ENCODE results near the gene PTPRC.

Gene PTPRC

GRCh38 chr1:198700016-198700392 lies 61.2 kb downstream of the PTPRC start:
- in situ Hi-C loops (cut with MboI; ENCODE audit: low sequenced_read_pairs): loop anchor here (25.0 kb wide), 1 partner anchor 1163 kb away; no protein-coding TSS in a partner anchor

- in situ Hi-C loops (cut with MboI; ENCODE audit: low sequenced_read_pairs): loop anchor here (25.0 kb wide), 1 partner anchor 1163 kb away; no protein-coding TSS in a partner anchor
These were observed 61.6 kb downstream of the PTPRC start for GRCh38 chr1:198700396-198700795.

GRCh38 chr1:198701250-198701649 lies 62.4 kb downstream of the PTPRC start:
- in situ Hi-C loops (cut with MboI; ENCODE audit: low sequenced_read_pairs): loop anchor here (25.0 kb wide), 1 partner anchor 1164 kb away; no protein-coding TSS in a partner anchor

GRCh38 chr1:198701766-198702539 lies 63.1 kb downstream of the PTPRC start:
- in situ Hi-C loops (cut with MboI; ENCODE audit: low sequenced_read_pairs): loop anchor here (25.0 kb wide), 1 partner anchor 1165 kb away; no protein-coding TSS in a partner anchor

- in situ Hi-C loops (cut with MboI; ENCODE audit: low sequenced_read_pairs): loop anchor here (25.0 kb wide), 1 partner anchor 1172 kb away; no protein-coding TSS in a partner anchor
These were observed 70.1 kb downstream of the PTPRC start for GRCh38 chr1:198708761-198709525.

- in situ Hi-C loops (cut with MboI; ENCODE audit: low sequenced_read_pairs): loop anchor here (25.0 kb wide), 1 partner anchor 1175 kb away; no protein-coding TSS in a partner anchor
These were observed 73.0 kb downstream of the PTPRC start for GRCh38 chr1:198711837-198712236.

- in situ Hi-C loops (cut with MboI; ENCODE audit: low sequenced_read_pairs): loop anchor here (25.0 kb wide), 1 partner anchor 1176 kb away; no protein-coding TSS in a partner anchor
These were observed 74.2 kb downstream of the PTPRC start for GRCh38 chr1:198713081-198713480.

GRCh38 chr1:198714271-198714670 lies 75.4 kb downstream of the PTPRC start:
- in situ Hi-C loops (cut with MboI; ENCODE audit: low sequenced_read_pairs): loop anchor here (25.0 kb wide), 1 partner anchor 1177 kb away; no protein-coding TSS in a partner anchor

- in situ Hi-C loops (cut with MboI; ENCODE audit: low sequenced_read_pairs): loop anchor here (25.0 kb wide), 1 partner anchor 1179 kb away; no protein-coding TSS in a partner anchor
These were observed 77.2 kb downstream of the PTPRC start for GRCh38 chr1:198716051-198716450.

GRCh38 chr1:198717510-198717909 lies 78.7 kb downstream of the PTPRC start:
- in situ Hi-C loops (cut with MboI; ENCODE audit: low sequenced_read_pairs): loop anchor here (25.0 kb wide), 1 partner anchor 1180 kb away; no protein-coding TSS in a partner anchor

GRCh38 chr1:198723127-198723526 lies 84.3 kb downstream of the PTPRC start:
- in situ Hi-C loops (cut with MboI; ENCODE audit: low sequenced_read_pairs): loop anchor here (25.0 kb wide), 1 partner anchor 1186 kb away; no protein-coding TSS in a partner anchor

GRCh38 chr1:198725090-198725489 lies 86.2 kb downstream of the PTPRC start:
- in situ Hi-C loops (cut with MboI; ENCODE audit: low sequenced_read_pairs): no loop called here

GRCh38 chr1:198726455-198726854 lies 87.6 kb downstream of the PTPRC start:
- in situ Hi-C loops (cut with MboI; ENCODE audit: low sequenced_read_pairs): no loop called here

- in situ Hi-C loops (cut with MboI; ENCODE audit: low sequenced_read_pairs): no loop called here
These were observed 90.5 kb downstream of the PTPRC start for GRCh38 chr1:198729195-198729863.

GRCh38 chr1:198730952-198731351 lies 92.1 kb downstream of the PTPRC start:
- in situ Hi-C loops (cut with MboI; ENCODE audit: low sequenced_read_pairs): no loop called here

- in situ Hi-C loops (cut with MboI; ENCODE audit: low sequenced_read_pairs): no loop called here
These were observed 95.6 kb downstream of the PTPRC start for GRCh38 chr1:198734323-198735008.

- in situ Hi-C loops (cut with MboI; ENCODE audit: low sequenced_read_pairs): no loop called here
These were observed 102.9 kb downstream of the PTPRC start for GRCh38 chr1:198741744-198742143.

GRCh38 chr1:198747127-198747526 lies 108.3 kb downstream of the PTPRC start:
- in situ Hi-C loops (cut with MboI; ENCODE audit: low sequenced_read_pairs): no loop called here

- in situ Hi-C loops (cut with MboI; ENCODE audit: low sequenced_read_pairs): no loop called here
These were observed 110.4 kb downstream of the PTPRC start for GRCh38 chr1:198749279-198749678.

GRCh38 chr1:198750081-198750480 lies 111.2 kb downstream of the PTPRC start:
- in situ Hi-C loops (cut with MboI; ENCODE audit: low sequenced_read_pairs): loop anchor here (25.0 kb wide), 3 partner anchors 487 to 812 kb away; no protein-coding TSS in a partner anchor
